Osteoblast (primary cell): ENCODE data around the gene CIBAR2. TPM values are rescaled to one million over a fixed set of nuclear protein-coding genes. Genes with fewer than 3 reads are reported as not detected.

ENCODE experiments used
- DNase-seq: peaks from one replicate; pipeline ENCODE4 v3.0.0; 2011; ENCODE audit warnings: low spot score, mixed read lengths; ENCODE audit not compliant: insufficient read length; ENCODE audit errors: missing footprints
- H2AFZ ChIP-seq: 2 replicates; pipeline ENCODE4 v1.6.0; 2011; ENCODE audit warnings: mild to moderate bottlenecking, low read length
- H3K27ac ChIP-seq: 2 replicates; pipeline ENCODE4 v1.5.1; 2011; ENCODE audit warnings: mild to moderate bottlenecking, low read depth, low read length, moderate library complexity
- H3K27me3 ChIP-seq: 2 replicates; pipeline ENCODE4 v1.6.0; 2012; ENCODE audit warnings: mild to moderate bottlenecking, control low read depth, inconsistent platforms, low read length, moderate library complexity; ENCODE audit not compliant: insufficient read depth
- H3K36me3 ChIP-seq: 2 replicates; pipeline ENCODE4 v1.5.1; 2011; ENCODE audit warnings: mild to moderate bottlenecking, low read length, control low read depth, moderate library complexity; ENCODE audit not compliant: insufficient read depth
- H3K4me1 ChIP-seq: 2 replicates; pipeline ENCODE4 v1.5.1; 2011; ENCODE audit warnings: mild to moderate bottlenecking, low read length, control low read depth, moderate library complexity; ENCODE audit not compliant: insufficient read depth
- H3K4me2 ChIP-seq: 2 replicates; pipeline ENCODE4 v1.6.0; 2011; ENCODE audit warnings: mild to moderate bottlenecking, low read length; ENCODE audit not compliant: insufficient read depth
- H3K4me3 ChIP-seq: fragments of 200-600 bp; sonication (generic); 3 replicates; pipeline ENCODE4 v1.5.1; 2012; ENCODE audit warnings: mild to moderate bottlenecking, low read length, inconsistent platforms; ENCODE audit not compliant: insufficient read depth
- H3K79me2 ChIP-seq: 2 replicates; pipeline ENCODE4 v1.6.0; 2012; ENCODE audit warnings: mild to moderate bottlenecking, low read length, control low read depth, inconsistent platforms; ENCODE audit not compliant: insufficient read depth
- H3K9me3 ChIP-seq: 2 replicates; pipeline ENCODE4 v1.5.1; 2011; ENCODE audit warnings: low read depth, low read length, control low read depth
- H4K20me1 ChIP-seq: 2 replicates; pipeline ENCODE4 v1.6.0; 2012; ENCODE audit warnings: mild to moderate bottlenecking, low read length, control low read depth; ENCODE audit not compliant: insufficient read depth
- CTCF ChIP-seq: IDR thresholded peaks from 2 replicates; pipeline ENCODE4 v1.5.1; 2011; ENCODE audit warnings: mild to moderate bottlenecking, low read depth, low read length, moderate library complexity; ENCODE audit errors: extremely low read depth
- total RNA-seq: library from RNA; depleted of rRNA; stranded (reverse); fragments of >200 nt; gene quantifications from 2 replicates; pipeline ENCODE4 v1.2.3, GENCODE V29; 2012

The CIBAR2 gene
- total RNA-seq, result under 0.01 TPM in 1 of 2 replicates, not detected in the other

DNA sequence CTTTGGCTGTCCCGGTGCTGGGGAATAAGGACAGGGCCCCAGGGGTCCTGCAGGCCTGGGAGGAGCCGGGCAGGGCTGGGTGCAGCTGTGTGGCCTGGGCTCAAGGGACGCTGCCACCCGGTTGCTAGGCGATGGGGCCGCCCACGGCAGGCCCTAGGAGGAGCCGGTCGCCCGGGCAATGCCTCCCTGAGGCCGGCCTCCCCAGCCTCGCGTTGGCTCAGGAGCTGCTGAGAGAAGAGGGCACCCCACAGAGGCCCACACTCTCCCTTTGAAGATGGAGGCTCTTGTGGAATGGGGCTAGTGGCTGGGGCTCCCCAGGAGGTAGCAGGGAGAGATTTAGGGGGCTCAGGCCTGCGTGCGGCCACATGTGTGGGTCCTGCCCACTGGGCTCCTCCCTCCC, at the start of gene CIBAR2:
TSS of gene CIBAR2 (minus strand) at position 109 of the 400 bp plus-strand sequence. CDS start 120 bp downstream, outside the sequence.
- no peaks in the 10 kb centered on the region for H3K36me3 ChIP-seq
- TF ChIP-seq CTCF, result no peak
- no peaks in the 10 kb centered on the region for H3K9me3 ChIP-seq
- no peaks in the 10 kb centered on the region for H3K79me2 ChIP-seq
- no peaks in the 10 kb centered on the region for H4K20me1 ChIP-seq
- H2AFZ ChIP-seq, result no peak within 1 kb of the TSS
- no peak within 1 kb of the TSS for H3K27ac ChIP-seq
- H3K4me2 ChIP-seq, result no peak within 1 kb of the TSS
- peak; percentile 76 for DNase-seq
- H3K4me1 ChIP-seq, result peaks cover 4% of the 10 kb centered on the region
- no peak within 1 kb of the TSS for H3K4me3 ChIP-seq
- H3K27me3 ChIP-seq, result no peaks in the 10 kb centered on the region

DNA sequence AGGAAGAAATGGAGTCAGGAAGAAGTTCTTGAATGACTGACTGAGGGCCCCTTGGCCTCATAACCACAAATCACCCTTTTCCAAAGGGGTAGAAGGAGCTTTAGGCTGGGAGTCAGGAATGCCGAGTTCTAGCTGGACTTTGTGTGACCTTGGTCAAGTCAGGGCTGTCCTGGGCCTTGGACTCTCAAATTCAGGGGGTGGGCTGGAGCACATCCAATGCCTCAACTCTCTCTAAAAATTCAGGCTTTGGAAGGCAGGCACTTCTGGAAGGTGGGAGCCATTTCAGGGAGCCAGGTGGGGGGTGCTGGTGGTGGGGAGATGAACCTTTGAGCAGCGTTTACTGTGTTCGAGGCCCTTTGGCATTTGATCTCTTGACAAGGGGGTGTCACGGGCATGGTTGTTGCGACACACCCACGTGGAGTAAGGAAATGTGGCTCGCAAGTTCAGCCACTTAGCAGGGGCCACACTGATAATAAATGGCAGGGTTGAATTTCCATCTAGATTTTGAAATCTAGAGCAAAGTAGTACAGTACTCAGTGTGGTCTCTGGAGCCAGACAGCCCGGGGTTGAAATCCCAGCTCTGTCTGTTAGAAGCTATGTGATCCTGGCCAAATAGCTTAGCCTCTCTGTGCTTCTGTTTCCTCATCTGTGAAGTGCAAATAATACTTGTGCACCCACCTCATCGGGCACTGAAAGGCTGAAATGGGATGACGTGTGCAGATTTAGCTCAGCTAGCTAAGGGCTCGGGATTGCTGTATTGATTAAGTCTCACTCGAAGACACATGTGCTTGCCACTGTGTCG, 47.1 kb upstream of the CIBAR2 start:
- DNase-seq, result peak; percentile 34
- Histone ChIP-seq H3K9me3 (no peaks in the 10 kb centered on the region), H3K4me3 (no peak overlapping the region), H3K27ac (no peak overlapping the region), H4K20me1 (no peaks in the 10 kb centered on the region), H3K79me2 (no peaks in the 10 kb centered on the region), H3K4me2 (no peak overlapping the region), H3K27me3 (no peaks in the 10 kb centered on the region), H3K4me1 (peaks cover 21% of the 10 kb centered on the region), H2AFZ (no peak overlapping the region), H3K36me3 (no peaks in the 10 kb centered on the region)
- TF ChIP-seq CTCF, result no peak

GRCh38 chr16:85158743-85159178, 46.5 kb upstream of the CIBAR2 start:
- DNase-seq, result peak; percentile 45
- no peak overlapping the region for H3K27ac ChIP-seq
- no peak for TF ChIP-seq CTCF
- H3K4me1 ChIP-seq, result peaks cover 21% of the 10 kb centered on the region
- H3K9me3 ChIP-seq, result no peaks in the 10 kb centered on the region
- H4K20me1 ChIP-seq, result no peaks in the 10 kb centered on the region
- H3K79me2 ChIP-seq, result no peaks in the 10 kb centered on the region
- no peaks in the 10 kb centered on the region for H3K36me3 ChIP-seq
- H2AFZ ChIP-seq, result no peak overlapping the region
- H3K4me2 ChIP-seq, result no peak overlapping the region
- no peak overlapping the region for H3K4me3 ChIP-seq
- H3K27me3 ChIP-seq, result no peaks in the 10 kb centered on the region
